ENCODE results near the gene EIF3K.

Gene EIF3K

DNA sequence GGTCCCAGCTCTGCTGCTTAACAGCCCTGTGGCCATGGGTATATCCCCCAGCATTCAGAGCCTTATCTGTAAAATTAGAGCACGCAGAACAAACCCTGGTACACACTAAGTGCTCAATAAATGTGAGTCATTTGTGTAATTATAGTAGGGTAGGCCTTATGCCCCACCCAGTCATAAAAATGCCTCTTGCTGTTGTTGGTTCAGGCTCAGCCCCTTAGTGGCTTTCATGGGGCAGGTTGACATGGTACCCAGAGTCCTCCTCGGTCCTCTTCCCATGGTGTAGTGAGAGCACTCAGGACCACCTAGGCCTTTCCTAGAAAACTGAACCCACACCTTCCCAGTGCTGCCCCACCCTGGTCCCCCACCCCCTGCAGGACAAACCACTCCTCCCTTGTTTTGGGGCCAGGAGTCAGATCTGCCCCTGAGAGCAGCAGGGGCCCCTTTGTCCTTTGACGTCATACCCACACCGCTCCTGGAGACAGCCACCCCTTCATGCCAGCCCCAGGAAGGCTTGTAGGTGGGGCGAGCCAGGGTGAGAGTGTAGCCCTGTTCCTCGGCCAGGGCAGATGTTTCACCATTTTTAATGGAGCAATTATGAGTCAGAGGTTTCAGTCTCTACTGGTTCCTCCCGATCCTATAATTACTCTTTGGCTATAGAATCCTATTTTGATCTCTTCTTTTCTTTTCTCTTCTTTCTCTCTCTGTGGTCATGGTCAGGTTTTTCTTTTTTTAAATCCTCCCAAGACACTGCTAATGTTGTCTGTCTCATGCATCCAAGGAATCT is 65.3 kb downstream of the EIF3K start:
- ATAC-seq: peak; percentile 63
- TF ChIP-seq ZNF8 (CRISPR knock-in tag; IDR thresholded peaks at IDR 0.05) (no peak; the same call in 1 of the 2 replicates), SNAI2 (CRISPR knock-in tag; IDR thresholded peaks at IDR 0.05) (peak; percentile 86), TCF4 (CRISPR knock-in tag; IDR thresholded peaks at IDR 0.05; ENCODE audit: borderline replicate concordance) (no peak), TOX (CRISPR knock-in tag; IDR thresholded peaks at IDR 0.05; ENCODE audit: borderline replicate concordance) (peak; percentile 74; the same call in 1 of the 2 replicates), CSDC2 (CRISPR knock-in tag; IDR thresholded peaks at IDR 0.05) (peak; percentile 85; the same call in 1 of the 2 replicates), ZFP3 (CRISPR knock-in tag; IDR thresholded peaks at IDR 0.05) (0 out of 2 replicates have a peak, but pooled peaks have one; percentile 39), OSR1 (CRISPR knock-in tag; IDR thresholded peaks at IDR 0.05) (peak; percentile 73; the same call in 1 of the 2 replicates), ISL1 (CRISPR knock-in tag; IDR thresholded peaks at IDR 0.05) (peak; percentile 23; the same call in 1 of the 2 replicates), RARB (CRISPR knock-in tag; IDR thresholded peaks at IDR 0.05) (no peak)
- TF ChIP-seq, protein P1, sequence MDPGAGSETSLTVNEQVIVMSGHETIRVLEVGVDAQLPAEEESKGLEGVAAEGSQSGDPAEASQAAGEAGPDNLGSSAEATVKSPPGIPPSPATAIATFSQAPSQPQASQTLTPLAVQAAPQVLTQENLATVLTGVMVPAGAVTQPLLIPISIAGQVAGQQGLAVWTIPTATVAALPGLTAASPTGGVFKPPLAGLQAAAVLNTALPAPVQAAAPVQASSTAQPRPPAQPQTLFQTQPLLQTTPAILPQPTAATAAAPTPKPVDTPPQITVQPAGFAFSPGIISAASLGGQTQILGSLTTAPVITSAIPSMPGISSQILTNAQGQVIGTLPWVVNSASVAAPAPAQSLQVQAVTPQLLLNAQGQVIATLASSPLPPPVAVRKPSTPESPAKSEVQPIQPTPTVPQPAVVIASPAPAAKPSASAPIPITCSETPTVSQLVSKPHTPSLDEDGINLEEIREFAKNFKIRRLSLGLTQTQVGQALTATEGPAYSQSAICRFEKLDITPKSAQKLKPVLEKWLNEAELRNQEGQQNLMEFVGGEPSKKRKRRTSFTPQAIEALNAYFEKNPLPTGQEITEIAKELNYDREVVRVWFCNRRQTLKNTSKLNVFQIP (CRISPR knock-in tag; IDR thresholded peaks at IDR 0.05; ENCODE audit: borderline replicate concordance, low read depth): no peak
- TF ChIP-seq, protein P2, sequence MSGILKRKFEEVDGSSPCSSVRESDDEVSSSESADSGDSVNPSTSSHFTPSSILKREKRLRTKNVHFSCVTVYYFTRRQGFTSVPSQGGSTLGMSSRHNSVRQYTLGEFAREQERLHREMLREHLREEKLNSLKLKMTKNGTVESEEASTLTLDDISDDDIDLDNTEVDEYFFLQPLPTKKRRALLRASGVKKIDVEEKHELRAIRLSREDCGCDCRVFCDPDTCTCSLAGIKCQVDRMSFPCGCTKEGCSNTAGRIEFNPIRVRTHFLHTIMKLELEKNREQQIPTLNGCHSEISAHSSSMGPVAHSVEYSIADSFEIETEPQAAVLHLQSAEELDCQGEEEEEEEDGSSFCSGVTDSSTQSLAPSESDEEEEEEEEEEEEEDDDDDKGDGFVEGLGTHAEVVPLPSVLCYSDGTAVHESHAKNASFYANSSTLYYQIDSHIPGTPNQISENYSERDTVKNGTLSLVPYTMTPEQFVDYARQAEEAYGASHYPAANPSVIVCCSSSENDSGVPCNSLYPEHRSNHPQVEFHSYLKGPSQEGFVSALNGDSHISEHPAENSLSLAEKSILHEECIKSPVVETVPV (CRISPR knock-in tag; IDR thresholded peaks at IDR 0.05): no peak

DNA sequence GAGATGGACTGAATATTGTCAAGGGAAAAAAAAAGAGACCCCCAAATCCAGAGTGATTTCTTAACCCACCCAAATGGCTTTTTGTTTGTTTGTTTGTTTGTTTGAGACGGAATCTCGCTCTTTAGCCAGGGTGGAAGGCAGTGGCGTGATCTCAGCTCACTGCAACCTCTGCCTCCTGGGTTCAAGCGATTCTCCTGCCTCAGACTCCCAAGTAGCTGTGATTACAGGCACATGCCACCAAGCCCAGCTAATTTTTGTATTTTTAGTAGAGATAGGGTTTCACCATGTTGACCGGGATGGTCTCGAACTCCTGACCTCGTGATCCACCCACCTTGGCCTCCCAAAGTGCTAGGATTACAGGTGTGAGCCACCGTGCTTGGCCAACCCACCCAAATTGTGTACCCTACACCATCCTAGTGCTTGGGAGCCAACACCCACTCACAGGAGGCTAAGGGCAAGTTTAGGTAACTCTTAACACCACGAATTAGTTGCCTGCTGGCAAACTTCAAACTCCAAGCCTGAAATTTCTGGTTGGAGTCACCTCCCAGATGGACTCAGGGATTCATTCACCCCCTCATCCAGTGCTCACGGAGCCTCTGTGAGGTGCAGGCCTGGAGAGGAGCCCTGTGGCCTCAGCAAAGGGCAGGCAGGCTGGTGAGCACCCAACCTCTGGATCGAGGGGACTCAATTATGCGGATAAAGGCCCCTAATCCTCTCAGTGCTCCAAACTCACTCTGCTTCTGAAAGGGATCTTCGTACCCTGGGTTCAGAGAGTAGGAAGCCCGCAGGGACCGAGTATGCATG is 66.1 kb downstream of the EIF3K start:
- 0 out of 2 replicates have a peak, but pooled peaks have one; percentile 3 for TF ChIP-seq ISL1 (CRISPR knock-in tag; IDR thresholded peaks at IDR 0.05)
- no peak for TF ChIP-seq ZFP3 (CRISPR knock-in tag; IDR thresholded peaks at IDR 0.05)
- ATAC-seq: no peak

DNA sequence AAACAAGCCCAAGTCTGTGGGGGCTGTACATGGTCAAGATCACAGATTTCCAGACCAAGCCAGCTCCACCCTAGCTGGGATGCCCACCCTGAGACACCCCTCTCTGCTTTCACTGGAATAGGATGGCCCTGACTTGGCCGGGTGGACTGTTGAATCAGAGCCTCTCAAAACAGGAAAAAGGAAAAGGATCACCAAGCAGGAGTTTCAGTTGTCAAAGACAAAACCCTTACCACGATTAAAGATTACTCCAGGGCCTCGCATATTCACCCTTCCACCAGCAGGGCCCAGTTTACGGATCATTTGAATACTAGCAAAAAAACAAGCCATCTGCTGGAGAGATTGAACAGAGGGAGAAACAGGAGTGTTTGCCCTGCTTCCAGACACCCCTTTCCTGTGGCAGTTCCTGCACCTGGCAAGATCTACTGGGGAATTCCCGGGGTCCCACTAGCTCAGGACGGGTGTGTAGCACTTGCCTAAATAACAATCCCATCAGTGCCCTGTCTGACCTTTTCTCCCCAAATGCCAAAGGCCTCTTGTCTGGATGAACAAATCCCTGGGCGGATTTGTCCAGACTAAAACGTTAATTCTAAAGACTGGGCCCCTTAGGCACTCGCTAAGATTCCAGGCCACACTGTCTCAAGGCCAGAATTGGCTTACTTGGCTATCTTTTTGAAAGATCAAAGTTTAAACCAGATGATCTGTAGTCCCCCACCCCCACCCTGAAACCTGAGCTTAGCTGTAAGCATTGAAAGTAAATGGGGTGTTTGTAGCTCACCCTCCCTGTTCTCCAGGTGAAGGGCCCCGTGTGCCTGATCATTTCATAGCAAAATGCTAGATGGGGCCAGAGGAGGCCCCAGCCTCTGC is 66.9 kb downstream of the EIF3K start:
- ATAC-seq: peak; percentile 41
- TF ChIP-seq ISL1 (CRISPR knock-in tag; IDR thresholded peaks at IDR 0.05) (no peak), GLIS3 (CRISPR knock-in tag; IDR thresholded peaks at IDR 0.05) (no peak), ZFP3 (CRISPR knock-in tag; IDR thresholded peaks at IDR 0.05) (no peak), TOX (CRISPR knock-in tag; IDR thresholded peaks at IDR 0.05; ENCODE audit: borderline replicate concordance) (no peak), SNAI2 (CRISPR knock-in tag; IDR thresholded peaks at IDR 0.05) (0 out of 2 replicates have a peak, but pooled peaks have one; percentile 18), ZFP30 (CRISPR knock-in tag; IDR thresholded peaks at IDR 0.05) (no peak), OSR1 (CRISPR knock-in tag; IDR thresholded peaks at IDR 0.05) (no peak)
- TF ChIP-seq, protein P3, sequence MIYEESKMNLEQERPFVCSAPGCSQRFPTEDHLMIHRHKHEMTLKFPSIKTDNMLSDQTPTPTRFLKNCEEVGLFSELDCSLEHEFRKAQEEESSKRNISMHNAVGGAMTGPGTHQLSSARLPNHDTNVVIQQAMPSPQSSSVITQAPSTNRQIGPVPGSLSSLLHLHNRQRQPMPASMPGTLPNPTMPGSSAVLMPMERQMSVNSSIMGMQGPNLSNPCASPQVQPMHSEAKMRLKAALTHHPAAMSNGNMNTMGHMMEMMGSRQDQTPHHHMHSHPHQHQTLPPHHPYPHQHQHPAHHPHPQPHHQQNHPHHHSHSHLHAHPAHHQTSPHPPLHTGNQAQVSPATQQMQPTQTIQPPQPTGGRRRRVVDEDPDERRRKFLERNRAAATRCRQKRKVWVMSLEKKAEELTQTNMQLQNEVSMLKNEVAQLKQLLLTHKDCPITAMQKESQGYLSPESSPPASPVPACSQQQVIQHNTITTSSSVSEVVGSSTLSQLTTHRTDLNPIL (CRISPR knock-in tag; IDR thresholded peaks at IDR 0.05; ENCODE audit: low read depth): no peak

DNA sequence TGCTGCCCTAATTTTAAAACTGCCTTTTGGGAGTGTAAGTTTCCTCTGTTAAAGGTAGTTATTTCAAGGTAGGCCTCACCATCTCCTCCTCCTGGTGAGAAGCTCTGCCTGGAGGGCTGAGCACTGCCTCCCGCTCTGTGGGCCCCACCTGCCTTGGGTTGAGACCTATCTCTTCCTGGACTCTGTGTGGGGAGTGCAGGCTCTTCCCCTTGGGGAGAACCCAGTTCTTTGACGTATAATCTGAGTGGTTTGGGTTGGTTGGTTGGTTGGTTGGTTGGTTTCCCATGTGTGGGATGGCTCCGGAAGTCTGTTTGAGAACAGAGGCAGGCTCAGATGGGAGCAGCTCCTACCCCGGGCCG is 67.5 kb downstream of the EIF3K start:
- TF ChIP-seq ARNTL (CRISPR knock-in tag; IDR thresholded peaks at IDR 0.05; ENCODE audit: borderline replicate concordance, low read depth) (no peak), ISL1 (CRISPR knock-in tag; IDR thresholded peaks at IDR 0.05) (no peak), SNAI2 (CRISPR knock-in tag; IDR thresholded peaks at IDR 0.05) (no peak), OSR1 (CRISPR knock-in tag; IDR thresholded peaks at IDR 0.05) (no peak), ZC3H10 (CRISPR knock-in tag; IDR thresholded peaks at IDR 0.05) (no peak)
- TF ChIP-seq, protein P4, sequence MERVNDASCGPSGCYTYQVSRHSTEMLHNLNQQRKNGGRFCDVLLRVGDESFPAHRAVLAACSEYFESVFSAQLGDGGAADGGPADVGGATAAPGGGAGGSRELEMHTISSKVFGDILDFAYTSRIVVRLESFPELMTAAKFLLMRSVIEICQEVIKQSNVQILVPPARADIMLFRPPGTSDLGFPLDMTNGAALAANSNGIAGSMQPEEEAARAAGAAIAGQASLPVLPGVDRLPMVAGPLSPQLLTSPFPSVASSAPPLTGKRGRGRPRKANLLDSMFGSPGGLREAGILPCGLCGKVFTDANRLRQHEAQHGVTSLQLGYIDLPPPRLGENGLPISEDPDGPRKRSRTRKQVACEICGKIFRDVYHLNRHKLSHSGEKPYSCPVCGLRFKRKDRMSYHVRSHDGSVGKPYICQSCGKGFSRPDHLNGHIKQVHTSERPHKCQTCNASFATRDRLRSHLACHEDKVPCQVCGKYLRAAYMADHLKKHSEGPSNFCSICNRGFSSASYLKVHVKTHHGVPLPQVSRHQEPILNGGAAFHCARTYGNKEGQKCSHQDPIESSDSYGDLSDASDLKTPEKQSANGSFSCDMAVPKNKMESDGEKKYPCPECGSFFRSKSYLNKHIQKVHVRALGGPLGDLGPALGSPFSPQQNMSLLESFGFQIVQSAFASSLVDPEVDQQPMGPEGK (CRISPR knock-in tag; IDR thresholded peaks at IDR 0.05; ENCODE audit: borderline replicate concordance): no peak
- TF ChIP-seq, protein P5, sequence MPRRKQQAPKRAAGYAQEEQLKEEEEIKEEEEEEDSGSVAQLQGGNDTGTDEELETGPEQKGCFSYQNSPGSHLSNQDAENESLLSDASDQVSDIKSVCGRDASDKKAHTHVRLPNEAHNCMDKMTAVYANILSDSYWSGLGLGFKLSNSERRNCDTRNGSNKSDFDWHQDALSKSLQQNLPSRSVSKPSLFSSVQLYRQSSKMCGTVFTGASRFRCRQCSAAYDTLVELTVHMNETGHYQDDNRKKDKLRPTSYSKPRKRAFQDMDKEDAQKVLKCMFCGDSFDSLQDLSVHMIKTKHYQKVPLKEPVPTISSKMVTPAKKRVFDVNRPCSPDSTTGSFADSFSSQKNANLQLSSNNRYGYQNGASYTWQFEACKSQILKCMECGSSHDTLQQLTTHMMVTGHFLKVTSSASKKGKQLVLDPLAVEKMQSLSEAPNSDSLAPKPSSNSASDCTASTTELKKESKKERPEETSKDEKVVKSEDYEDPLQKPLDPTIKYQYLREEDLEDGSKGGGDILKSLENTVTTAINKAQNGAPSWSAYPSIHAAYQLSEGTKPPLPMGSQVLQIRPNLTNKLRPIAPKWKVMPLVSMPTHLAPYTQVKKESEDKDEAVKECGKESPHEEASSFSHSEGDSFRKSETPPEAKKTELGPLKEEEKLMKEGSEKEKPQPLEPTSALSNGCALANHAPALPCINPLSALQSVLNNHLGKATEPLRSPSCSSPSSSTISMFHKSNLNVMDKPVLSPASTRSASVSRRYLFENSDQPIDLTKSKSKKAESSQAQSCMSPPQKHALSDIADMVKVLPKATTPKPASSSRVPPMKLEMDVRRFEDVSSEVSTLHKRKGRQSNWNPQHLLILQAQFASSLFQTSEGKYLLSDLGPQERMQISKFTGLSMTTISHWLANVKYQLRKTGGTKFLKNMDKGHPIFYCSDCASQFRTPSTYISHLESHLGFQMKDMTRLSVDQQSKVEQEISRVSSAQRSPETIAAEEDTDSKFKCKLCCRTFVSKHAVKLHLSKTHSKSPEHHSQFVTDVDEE (CRISPR knock-in tag; IDR thresholded peaks at IDR 0.05): no peak
- TF ChIP-seq, protein P3 (CRISPR knock-in tag; IDR thresholded peaks at IDR 0.05; ENCODE audit: low read depth): no peak
- TF ChIP-seq, protein P1 (CRISPR knock-in tag; IDR thresholded peaks at IDR 0.05; ENCODE audit: borderline replicate concordance, low read depth): no peak
- no peak for ATAC-seq

Data from SK-N-SH treated with all-trans-retinoic acid at 6 μM for 48 hours (cell line).